ENCODE measurements around the gene ZBTB4. TPM values are rescaled to one million over a fixed set of nuclear protein-coding genes. Genes with fewer than 3 reads are reported as not detected.

Gene ZBTB4
- total RNA-seq, 1 experiment from 2014 or later: 17.1 TPM

DNA sequence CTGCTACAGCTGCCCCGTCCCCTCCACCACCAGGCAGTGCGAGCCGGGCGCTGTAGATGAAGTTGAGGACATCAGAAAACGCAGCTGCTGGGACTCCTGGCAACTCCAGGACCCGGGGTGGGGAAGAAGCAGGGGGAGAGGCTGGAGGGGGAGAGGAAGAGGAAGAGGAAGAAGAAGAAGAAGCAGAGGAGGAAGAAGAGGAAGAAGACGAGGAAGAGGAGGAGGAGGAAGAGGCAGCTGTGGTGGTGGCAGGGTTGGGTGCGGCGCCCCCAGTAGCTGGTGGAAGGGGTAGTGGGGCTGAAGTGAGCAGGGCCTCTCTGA, 13.2 kb downstream of the ZBTB4 start:
- no peak for TF ChIP-seq ELF1 (IDR thresholded peaks at IDR 0.05; ENCODE audit: borderline replicate concordance, low read depth)
- TF ChIP-seq JUND (IDR thresholded peaks at IDR 0.05): no peak
- TF ChIP-seq POLR2A (IDR thresholded peaks at IDR 0.05; ENCODE audit: borderline replicate concordance, extremely low read depth, insufficient read depth, insufficient read length): no peak
- TF ChIP-seq, protein P1, sequence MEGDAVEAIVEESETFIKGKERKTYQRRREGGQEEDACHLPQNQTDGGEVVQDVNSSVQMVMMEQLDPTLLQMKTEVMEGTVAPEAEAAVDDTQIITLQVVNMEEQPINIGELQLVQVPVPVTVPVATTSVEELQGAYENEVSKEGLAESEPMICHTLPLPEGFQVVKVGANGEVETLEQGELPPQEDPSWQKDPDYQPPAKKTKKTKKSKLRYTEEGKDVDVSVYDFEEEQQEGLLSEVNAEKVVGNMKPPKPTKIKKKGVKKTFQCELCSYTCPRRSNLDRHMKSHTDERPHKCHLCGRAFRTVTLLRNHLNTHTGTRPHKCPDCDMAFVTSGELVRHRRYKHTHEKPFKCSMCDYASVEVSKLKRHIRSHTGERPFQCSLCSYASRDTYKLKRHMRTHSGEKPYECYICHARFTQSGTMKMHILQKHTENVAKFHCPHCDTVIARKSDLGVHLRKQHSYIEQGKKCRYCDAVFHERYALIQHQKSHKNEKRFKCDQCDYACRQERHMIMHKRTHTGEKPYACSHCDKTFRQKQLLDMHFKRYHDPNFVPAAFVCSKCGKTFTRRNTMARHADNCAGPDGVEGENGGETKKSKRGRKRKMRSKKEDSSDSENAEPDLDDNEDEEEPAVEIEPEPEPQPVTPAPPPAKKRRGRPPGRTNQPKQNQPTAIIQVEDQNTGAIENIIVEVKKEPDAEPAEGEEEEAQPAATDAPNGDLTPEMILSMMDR (IDR thresholded peaks at IDR 0.05 in 2 of 3, conservative IDR thresholded peaks at IDR 0.05 in 1 of 3; ENCODE audit: borderline replicate concordance in 1 of 3, insufficient read depth in 1 of 3, low read depth in 2 of 3, low read length in 2 of 3): no peak
- TF ChIP-seq, protein P2, sequence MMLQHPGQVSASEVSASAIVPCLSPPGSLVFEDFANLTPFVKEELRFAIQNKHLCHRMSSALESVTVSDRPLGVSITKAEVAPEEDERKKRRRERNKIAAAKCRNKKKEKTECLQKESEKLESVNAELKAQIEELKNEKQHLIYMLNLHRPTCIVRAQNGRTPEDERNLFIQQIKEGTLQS (IDR thresholded peaks at IDR 0.05): no peak
- no peak for TF ChIP-seq EZH2phosphoT487 (IDR thresholded peaks at IDR 0.05; ENCODE audit: borderline replicate concordance)
- TF ChIP-seq CBX3 (IDR thresholded peaks at IDR 0.05; ENCODE audit: low read depth): no peak
- TF ChIP-seq FOSL1 (IDR thresholded peaks at IDR 0.05; ENCODE audit: low read depth): no peak
- TF ChIP-seq CEBPB (IDR thresholded peaks at IDR 0.05; ENCODE audit: low read depth): no peak
- TF ChIP-seq SRF (IDR thresholded peaks at IDR 0.05; ENCODE audit: low read depth): no peak
- no peak for TF ChIP-seq ZNF274 (IDR thresholded peaks at IDR 0.05; ENCODE audit: low read depth, low read length)
- no peak for TF ChIP-seq SP1 (IDR thresholded peaks at IDR 0.05; ENCODE audit: low read depth)
- TF ChIP-seq SIN3A (IDR thresholded peaks at IDR 0.05; ENCODE audit: low read depth): no peak
- TF ChIP-seq RAD21 (IDR thresholded peaks at IDR 0.05; ENCODE audit: low read depth): no peak
- no peak for TF ChIP-seq YY1 (IDR thresholded peaks at IDR 0.05; ENCODE audit: extremely low read depth, insufficient replicate concordance, low read depth, low read length)
- no peak for TF ChIP-seq POLR2AphosphoS5 (IDR thresholded peaks at IDR 0.05; ENCODE audit: low read depth, low read length)
- TF ChIP-seq ZFX (IDR thresholded peaks at IDR 0.05): no peak
- no peak for TF ChIP-seq TCF7L2 (IDR thresholded peaks at IDR 0.05; ENCODE audit: borderline replicate concordance, extremely low read depth, insufficient read depth, insufficient read length)
- TF ChIP-seq, protein P3, sequence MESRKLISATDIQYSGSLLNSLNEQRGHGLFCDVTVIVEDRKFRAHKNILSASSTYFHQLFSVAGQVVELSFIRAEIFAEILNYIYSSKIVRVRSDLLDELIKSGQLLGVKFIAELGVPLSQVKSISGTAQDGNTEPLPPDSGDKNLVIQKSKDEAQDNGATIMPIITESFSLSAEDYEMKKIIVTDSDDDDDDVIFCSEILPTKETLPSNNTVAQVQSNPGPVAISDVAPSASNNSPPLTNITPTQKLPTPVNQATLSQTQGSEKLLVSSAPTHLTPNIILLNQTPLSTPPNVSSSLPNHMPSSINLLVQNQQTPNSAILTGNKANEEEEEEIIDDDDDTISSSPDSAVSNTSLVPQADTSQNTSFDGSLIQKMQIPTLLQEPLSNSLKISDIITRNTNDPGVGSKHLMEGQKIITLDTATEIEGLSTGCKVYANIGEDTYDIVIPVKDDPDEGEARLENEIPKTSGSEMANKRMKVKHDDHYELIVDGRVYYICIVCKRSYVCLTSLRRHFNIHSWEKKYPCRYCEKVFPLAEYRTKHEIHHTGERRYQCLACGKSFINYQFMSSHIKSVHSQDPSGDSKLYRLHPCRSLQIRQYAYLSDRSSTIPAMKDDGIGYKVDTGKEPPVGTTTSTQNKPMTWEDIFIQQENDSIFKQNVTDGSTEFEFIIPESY (IDR thresholded peaks at IDR 0.05; ENCODE audit: extremely low read depth, insufficient replicate concordance, low read length): no peak
- TF ChIP-seq, protein P4, sequence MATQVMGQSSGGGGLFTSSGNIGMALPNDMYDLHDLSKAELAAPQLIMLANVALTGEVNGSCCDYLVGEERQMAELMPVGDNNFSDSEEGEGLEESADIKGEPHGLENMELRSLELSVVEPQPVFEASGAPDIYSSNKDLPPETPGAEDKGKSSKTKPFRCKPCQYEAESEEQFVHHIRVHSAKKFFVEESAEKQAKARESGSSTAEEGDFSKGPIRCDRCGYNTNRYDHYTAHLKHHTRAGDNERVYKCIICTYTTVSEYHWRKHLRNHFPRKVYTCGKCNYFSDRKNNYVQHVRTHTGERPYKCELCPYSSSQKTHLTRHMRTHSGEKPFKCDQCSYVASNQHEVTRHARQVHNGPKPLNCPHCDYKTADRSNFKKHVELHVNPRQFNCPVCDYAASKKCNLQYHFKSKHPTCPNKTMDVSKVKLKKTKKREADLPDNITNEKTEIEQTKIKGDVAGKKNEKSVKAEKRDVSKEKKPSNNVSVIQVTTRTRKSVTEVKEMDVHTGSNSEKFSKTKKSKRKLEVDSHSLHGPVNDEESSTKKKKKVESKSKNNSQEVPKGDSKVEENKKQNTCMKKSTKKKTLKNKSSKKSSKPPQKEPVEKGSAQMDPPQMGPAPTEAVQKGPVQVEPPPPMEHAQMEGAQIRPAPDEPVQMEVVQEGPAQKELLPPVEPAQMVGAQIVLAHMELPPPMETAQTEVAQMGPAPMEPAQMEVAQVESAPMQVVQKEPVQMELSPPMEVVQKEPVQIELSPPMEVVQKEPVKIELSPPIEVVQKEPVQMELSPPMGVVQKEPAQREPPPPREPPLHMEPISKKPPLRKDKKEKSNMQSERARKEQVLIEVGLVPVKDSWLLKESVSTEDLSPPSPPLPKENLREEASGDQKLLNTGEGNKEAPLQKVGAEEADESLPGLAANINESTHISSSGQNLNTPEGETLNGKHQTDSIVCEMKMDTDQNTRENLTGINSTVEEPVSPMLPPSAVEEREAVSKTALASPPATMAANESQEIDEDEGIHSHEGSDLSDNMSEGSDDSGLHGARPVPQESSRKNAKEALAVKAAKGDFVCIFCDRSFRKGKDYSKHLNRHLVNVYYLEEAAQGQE (IDR thresholded peaks at IDR 0.05; ENCODE audit: low read depth): no peak
- POLR2A ChIA-PET: interaction anchor here (1.0 kb wide), 1 partner anchor 62 kb away, joined by 3 read pairs; the partner anchor contains the start of gene TMEM256
- H3K27ac ChIP-seq (ENCODE audit: low read depth, low read length): no peak overlapping the region

More for the DNA sequence above, 13.2 kb downstream of the ZBTB4 start:
- no peak overlapping the region for H3K4me3 ChIP-seq (replicated peaks in 1 of 2; ENCODE audit: low read depth in 1 of 2, low read length in 2 of 2)
- H3K9me3 ChIP-seq (ENCODE audit: control insufficient read depth in 1 of 2, insufficient read depth in 1 of 2, low read depth in 1 of 2, low read length in 2 of 2): no peaks in the 10 kb centered on the region
- ATAC-seq: no peak
- H3K36me3 ChIP-seq (ENCODE audit: control insufficient read depth in 1 of 2, insufficient read depth in 2 of 2, low read length in 2 of 2): no peaks in the 10 kb centered on the region; a peak in 2 of 4 replicates
- no peak overlapping the region for H2AFZ ChIP-seq (ENCODE audit: low read depth, low read length, poor library complexity, severe bottlenecking)
- ChIA-PET RAD21 (ENCODE audit: low non-redundant PET in 1 of 2, low total read pairs in 2 of 2, uncharacterized antibody in 2 of 2, unreplicated experiment in 2 of 2) (no interaction called here), CTCF (no interaction called here)
- no peak overlapping the region for H3K4me2 ChIP-seq (ENCODE audit: low read length)
- H3K27me3 ChIP-seq (ENCODE audit: insufficient read depth, low read length): no peaks in the 10 kb centered on the region
- no peak for DNase-seq (ENCODE audit: low read depth, low spot score)
- H4K20me1 ChIP-seq (ENCODE audit: insufficient read depth): no peaks in the 10 kb centered on the region
- intact Hi-C loops (cut with micrococcal nuclease): no loop called here
- H3K9ac ChIP-seq (ENCODE audit: low read length): no peak overlapping the region
- H3K9me2 ChIP-seq (ENCODE audit: insufficient read depth): no peaks in the 10 kb centered on the region
- no TSS peak for BruUV-seq (replicated peaks)
- H3K79me2 ChIP-seq (ENCODE audit: insufficient read depth, low read length): peaks cover 2% of the 10 kb centered on the region; the same call in 1 of the 2 replicates
- peaks cover 0 to 5% of the 10 kb centered on the region in 2 experiments; a peak in 1 of 4 replicates for H3K4me1 ChIP-seq (ENCODE audit: control insufficient read depth in 1 of 2, insufficient read depth in 2 of 2, low read length in 2 of 2)

Data from HCT116 (cell line).